H9 (cell line): ENCODE data around the gene EPHB2. TPM values are rescaled to one million over a fixed set of nuclear protein-coding genes. Genes with fewer than 3 reads are reported as not detected.

ENCODE experiments used
- DNase-seq: peaks from one replicate; pipeline ENCODE4 v3.0.0-alpha.2; 2017
- H2AFZ ChIP-seq: one replicate; pipeline ENCODE4 v1.6.1; 2013; ENCODE audit warnings: mild to moderate bottlenecking, low read length, control low read depth, moderate library complexity
- H2AK5ac ChIP-seq: 2 replicates; pipeline ENCODE4 v1.6.1; 2013; ENCODE audit warnings: low read length, control low read depth, mixed read lengths; ENCODE audit not compliant: insufficient read length
- H2BK120ac ChIP-seq: one replicate; pipeline ENCODE4 v1.6.1; 2013; ENCODE audit warnings: low read depth, mild to moderate bottlenecking, low read length, control low read depth, inconsistent platforms; ENCODE audit not compliant: poor library complexity, severe bottlenecking
- H2BK12ac ChIP-seq: 2 replicates; pipeline ENCODE4 v1.6.1; 2013; ENCODE audit warnings: low read length, control low read depth, mixed read lengths, low read depth; ENCODE audit not compliant: insufficient read length
- H2BK15ac ChIP-seq: 2 replicates; pipeline ENCODE4 v1.6.1; 2013; ENCODE audit warnings: low read depth, low read length, control low read depth
- H2BK20ac ChIP-seq: one replicate; pipeline ENCODE4 v1.6.1; 2013; ENCODE audit warnings: low read depth, mild to moderate bottlenecking, low read length, control low read depth, inconsistent platforms; ENCODE audit not compliant: poor library complexity, severe bottlenecking
- H2BK5ac ChIP-seq: 2 replicates; pipeline ENCODE4 v1.6.1; 2013; ENCODE audit warnings: low read length, control low read depth, mixed read lengths; ENCODE audit not compliant: insufficient read length
- H3K14ac ChIP-seq: 2 replicates; pipeline ENCODE4 v1.6.1; 2013; ENCODE audit warnings: low read length, control low read depth; ENCODE audit not compliant: insufficient read depth
- H3K18ac ChIP-seq: 2 replicates; pipeline ENCODE4 v1.6.1; 2013; ENCODE audit warnings: low read depth, mild to moderate bottlenecking, mixed read lengths, low read length, control low read depth; ENCODE audit not compliant: insufficient read length
- H3K23ac ChIP-seq: 2 replicates; pipeline ENCODE4 v1.6.1; 2013; ENCODE audit warnings: low read length, control low read depth, mixed read lengths, low read depth; ENCODE audit not compliant: insufficient read length
- H3K23me2 ChIP-seq: 2 replicates; pipeline ENCODE4 v1.6.1; 2013; ENCODE audit warnings: low read depth, mild to moderate bottlenecking, mixed read lengths, low read length, control low read depth; ENCODE audit not compliant: insufficient read length, poor library complexity, severe bottlenecking
- H3K27ac ChIP-seq: 2 replicates; pipeline ENCODE4 v1.5.1; 2013; ENCODE audit warnings: low read length, control low read depth, mixed read lengths, low read depth; ENCODE audit not compliant: insufficient read length
- H3K27me3 ChIP-seq: 2 replicates; pipeline ENCODE4 v1.6.1; 2013; ENCODE audit warnings: low read length, control low read depth, inconsistent platforms; ENCODE audit not compliant: insufficient read depth
- H3K4ac ChIP-seq: 2 replicates; pipeline ENCODE4 v1.6.1; 2013; ENCODE audit warnings: low read depth, mild to moderate bottlenecking, control low read depth, inconsistent platforms, low read length, moderate library complexity
- H3K4me1 ChIP-seq: 2 replicates; pipeline ENCODE4 v1.6.1; 2013; ENCODE audit warnings: low read length, control low read depth, inconsistent platforms; ENCODE audit not compliant: insufficient read depth
- H3K4me2 ChIP-seq: 2 replicates; pipeline ENCODE4 v1.6.1; 2013; ENCODE audit warnings: low read length, control low read depth, mixed read lengths; ENCODE audit not compliant: insufficient read length, insufficient read depth
- H3K56ac ChIP-seq: 2 replicates; pipeline ENCODE4 v1.6.1; 2013; ENCODE audit warnings: low read depth, mild to moderate bottlenecking, mixed read lengths, low read length, control low read depth; ENCODE audit not compliant: insufficient read length
- H3K79me1 ChIP-seq: 2 replicates; pipeline ENCODE4 v1.6.1; 2013; ENCODE audit warnings: low read depth, mild to moderate bottlenecking, moderate library complexity, low read length, control low read depth, inconsistent platforms; ENCODE audit not compliant: insufficient read depth, poor library complexity, severe bottlenecking
- H3K79me2 ChIP-seq: 2 replicates; pipeline ENCODE4 v1.6.1; 2013; ENCODE audit warnings: low read length, control low read depth, inconsistent platforms; ENCODE audit not compliant: insufficient read depth
- H3K9ac ChIP-seq: 2 replicates; pipeline ENCODE4 v1.6.1; 2013; ENCODE audit warnings: low read length, control low read depth, mixed read lengths; ENCODE audit not compliant: insufficient read length; ENCODE audit errors: extremely low read depth
- H3K9me3 ChIP-seq: one replicate; pipeline ENCODE4 v1.6.1; 2013; ENCODE audit warnings: low read depth, low read length, inconsistent platforms; ENCODE audit not compliant: control insufficient read depth
- H3T11ph ChIP-seq: one replicate; pipeline ENCODE4 v1.6.1; 2013; ENCODE audit warnings: mild to moderate bottlenecking, low read length, control low read depth, inconsistent platforms
- H4K20me1 ChIP-seq: one replicate; pipeline ENCODE4 v1.6.1; 2013; ENCODE audit not compliant: control insufficient read depth, insufficient read length, insufficient read depth
- H4K5ac ChIP-seq: 2 replicates; pipeline ENCODE4 v1.6.1; 2013; ENCODE audit warnings: low read depth, mild to moderate bottlenecking, mixed read lengths, low read length, control low read depth; ENCODE audit not compliant: insufficient read length
- H4K8ac ChIP-seq: replicated peaks from 2 replicates; pipeline ENCODE4 v1.6.1; 2013; ENCODE audit warnings: low read length, control low read depth, mixed read lengths, low read depth; ENCODE audit not compliant: insufficient read length
- H4K91ac ChIP-seq: 2 replicates; pipeline ENCODE4 v1.6.1; 2013; ENCODE audit warnings: low read depth, mild to moderate bottlenecking, moderate library complexity, mixed read lengths, low read length, control low read depth; ENCODE audit not compliant: insufficient read length
- H3K27ac Mint-ChIP-seq, 3 experiments: 2 replicates in 2 of 3; 3 replicates in 1 of 3; pipeline ENCODE4 v1.8.0; 2020 to 2021; ENCODE audit warnings: mixed read lengths in 3 of 3, mild to moderate bottlenecking in 1 of 3, moderate library complexity in 1 of 3
- H3K27me3 Mint-ChIP-seq: 2 replicates; pipeline ENCODE4 v1.8.0; 2021; ENCODE audit warnings: low read depth, mild to moderate bottlenecking, moderate library complexity, mixed read lengths
- H3K36me3 Mint-ChIP-seq, 3 experiments: 2 replicates in 2 of 3; 3 replicates in 1 of 3; pipeline ENCODE4 v1.8.0; 2020 to 2021; ENCODE audit warnings: low read depth in 3 of 3, mixed read lengths in 3 of 3; ENCODE audit not compliant: insufficient read depth in 1 of 3
- H3K4me1 Mint-ChIP-seq, 2 experiments: 2 replicates each; pipeline ENCODE4 v1.8.0; 2020; ENCODE audit warnings: mixed read lengths in 2 of 2
- H3K4me3 Mint-ChIP-seq, 2 experiments: 2 replicates in 1 of 2; 3 replicates in 1 of 2; pipeline ENCODE4 v1.8.0; 2020 to 2021; ENCODE audit warnings: mild to moderate bottlenecking in 2 of 2, mixed read lengths in 2 of 2, moderate library complexity in 1 of 2
- H3K9me3 Mint-ChIP-seq, 2 experiments: 2 replicates in 1 of 2; 3 replicates in 1 of 2; pipeline ENCODE4 v1.8.0; 2020; ENCODE audit warnings: mild to moderate bottlenecking in 2 of 2, mixed read lengths in 2 of 2, moderate library complexity in 1 of 2
- total RNA-seq: library from RNA; stranded (reverse); gene quantifications from 2 replicates; pipeline ENCODE4 v1.2.1, GENCODE V29; 2021
- TF ChIP-seq, protein P1 (sequence below): fragments of 200-600 bp; sonication (generic); conservative IDR thresholded peaks from 3 replicates; pipeline ENCODE4 v1.8.0; 2021; ENCODE audit warnings: antibody characterized with exemption, mild to moderate bottlenecking

The EPHB2 gene
- total RNA-seq, 1 experiment from 2014 or later = 9.5 TPM

DNA sequence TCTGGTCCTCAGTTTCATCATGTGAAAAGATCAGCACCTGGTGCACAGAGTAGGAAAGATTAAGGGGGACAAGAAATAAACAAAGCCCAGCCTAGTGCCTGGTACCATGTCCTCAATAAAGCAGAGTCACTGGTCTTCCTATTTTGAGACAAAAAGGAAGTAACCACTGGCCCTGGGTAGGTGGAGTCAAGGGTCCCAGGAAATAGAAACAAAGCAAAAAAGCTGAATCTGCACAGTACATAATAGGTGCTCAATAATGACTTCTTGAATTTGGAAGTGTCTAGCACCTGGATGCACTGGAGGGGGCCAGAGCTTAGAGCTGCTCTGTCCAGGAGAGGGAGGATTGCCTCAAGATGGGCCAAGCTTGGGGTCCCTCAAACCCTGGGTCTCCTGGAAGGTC is 1.9 kb upstream of the EPHB2 start:
- Histone ChIP-seq H2BK5ac (no peak overlapping the region), H3K9ac (no peak overlapping the region), H3K56ac (no peak overlapping the region), H3K27me3 (peaks cover 5% of the 10 kb centered on the region; the same call in 1 of the 2 replicates), H4K20me1 (no peaks in the 10 kb centered on the region), H3K79me2 (no peaks in the 10 kb centered on the region), H3K79me1 (no peaks in the 10 kb centered on the region), H3K4me1 (no peaks in the 10 kb centered on the region), H2BK12ac (no peak overlapping the region), H4K8ac (no peak overlapping the region), H3K4me2 (no peak overlapping the region), H4K91ac (no peak overlapping the region), H3K27ac (no peak overlapping the region), H3T11ph (no peak overlapping the region), H2AFZ (no peak overlapping the region), H3K18ac (no peak overlapping the region), H3K14ac (no peak overlapping the region), H3K23ac (no peak overlapping the region), H3K9me3 (no peaks in the 10 kb centered on the region), H3K4ac (no peak overlapping the region), H2BK120ac (no peak overlapping the region), H2BK15ac (no peak overlapping the region), H2AK5ac (no peak overlapping the region), H2BK20ac (no peak overlapping the region), H4K5ac (no peak overlapping the region), H3K23me2 (peaks cover 4% of the 10 kb centered on the region)
- Mint-ChIP-seq H3K27ac (no peak overlapping the region), H3K4me3 (no peak overlapping the region; a peak in 1 of 5 replicates), H3K27me3 (peaks cover 48% of the 10 kb centered on the region), H3K9me3 (no peaks in the 10 kb centered on the region; a peak in 1 of 5 replicates), H3K36me3 (no peaks in the 10 kb centered on the region; a peak in 1 of 7 replicates), H3K4me1 (peaks cover 15 to 32% of the 10 kb centered on the region in 2 experiments)
- no peak for DNase-seq
- TF ChIP-seq, protein P1, sequence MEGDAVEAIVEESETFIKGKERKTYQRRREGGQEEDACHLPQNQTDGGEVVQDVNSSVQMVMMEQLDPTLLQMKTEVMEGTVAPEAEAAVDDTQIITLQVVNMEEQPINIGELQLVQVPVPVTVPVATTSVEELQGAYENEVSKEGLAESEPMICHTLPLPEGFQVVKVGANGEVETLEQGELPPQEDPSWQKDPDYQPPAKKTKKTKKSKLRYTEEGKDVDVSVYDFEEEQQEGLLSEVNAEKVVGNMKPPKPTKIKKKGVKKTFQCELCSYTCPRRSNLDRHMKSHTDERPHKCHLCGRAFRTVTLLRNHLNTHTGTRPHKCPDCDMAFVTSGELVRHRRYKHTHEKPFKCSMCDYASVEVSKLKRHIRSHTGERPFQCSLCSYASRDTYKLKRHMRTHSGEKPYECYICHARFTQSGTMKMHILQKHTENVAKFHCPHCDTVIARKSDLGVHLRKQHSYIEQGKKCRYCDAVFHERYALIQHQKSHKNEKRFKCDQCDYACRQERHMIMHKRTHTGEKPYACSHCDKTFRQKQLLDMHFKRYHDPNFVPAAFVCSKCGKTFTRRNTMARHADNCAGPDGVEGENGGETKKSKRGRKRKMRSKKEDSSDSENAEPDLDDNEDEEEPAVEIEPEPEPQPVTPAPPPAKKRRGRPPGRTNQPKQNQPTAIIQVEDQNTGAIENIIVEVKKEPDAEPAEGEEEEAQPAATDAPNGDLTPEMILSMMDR = no peak
